Activated naive CD4-positive, alpha-beta T cell treated with anti-CD3 and anti-CD28 coated beads, Interleukin-2, amount 50 U/mL, for 16 hours (primary cell): ENCODE data around the gene THRSP.
A peak's percentile ranks its signal among the peaks of the same experiment; 100 is the strongest.
"Not testable (repeated sequence)": the region's sequence is repeated elsewhere in the genome, so short reads cannot be mapped to it uniquely, and the experiment has no call there.

Experiments used
- DNase-seq: peaks from one replicate; pipeline ENCODE4 v3.0.0-alpha.2; 2020

The THRSP gene

DNA sequence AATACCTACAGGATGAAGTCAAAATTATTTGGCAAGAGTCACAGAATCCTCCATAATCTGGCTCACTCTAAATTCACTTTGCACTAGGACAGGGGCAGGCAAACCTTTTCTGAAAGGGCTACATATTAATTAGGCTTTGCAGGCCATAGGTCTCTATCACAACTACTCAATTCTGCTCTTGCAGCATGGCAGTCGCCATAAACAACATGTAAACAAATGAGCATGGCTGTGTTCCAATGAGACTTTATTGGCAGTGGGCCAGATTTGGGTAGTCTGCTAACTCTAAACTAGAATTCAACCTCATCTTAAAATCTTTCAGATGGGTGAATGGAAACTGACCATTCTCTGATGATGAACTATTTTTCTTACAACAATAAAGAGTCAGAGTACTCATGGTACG lies 5.8 kb downstream of the THRSP start:
- no peak for DNase-seq

DNA sequence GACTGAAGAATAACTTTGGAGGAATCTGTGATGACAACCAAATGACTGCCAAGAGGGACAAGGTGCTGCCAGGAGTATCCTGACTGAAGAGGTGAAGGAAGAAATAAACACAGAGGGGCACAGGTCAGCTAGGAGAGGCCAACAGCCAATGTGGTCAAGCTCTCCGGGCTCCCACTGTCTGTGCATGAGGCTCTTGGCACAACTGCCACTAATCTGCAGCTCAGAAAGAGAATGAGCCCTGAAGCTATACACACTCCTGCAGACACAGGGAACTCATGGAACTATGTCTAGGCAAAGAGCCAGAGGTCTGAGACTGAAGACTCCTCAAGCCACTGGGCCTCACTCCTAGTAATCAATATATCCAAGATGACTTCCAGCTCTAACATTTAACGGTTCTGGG lies 7.0 kb downstream of the THRSP start:
- DNase-seq = no peak

DNA sequence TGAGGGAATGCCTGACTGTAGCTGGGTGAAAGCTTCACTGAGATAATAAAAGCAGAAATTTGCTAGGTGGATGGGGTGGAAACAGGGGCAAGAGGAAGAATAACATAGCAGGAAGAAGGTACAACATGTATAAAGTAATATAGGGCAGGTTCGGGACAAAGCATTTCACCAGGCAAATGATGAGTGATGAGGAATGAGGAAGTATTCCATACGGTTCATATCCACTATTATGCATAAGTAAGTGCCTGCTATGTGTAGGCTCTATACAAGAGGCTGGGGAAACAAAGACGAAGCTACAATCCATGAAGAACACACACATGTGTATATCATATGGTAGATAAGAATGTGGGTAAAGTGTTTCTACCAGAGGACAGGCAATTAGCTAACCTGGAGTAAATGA lies 8.1 kb downstream of the THRSP start:
- no peak for DNase-seq

DNA sequence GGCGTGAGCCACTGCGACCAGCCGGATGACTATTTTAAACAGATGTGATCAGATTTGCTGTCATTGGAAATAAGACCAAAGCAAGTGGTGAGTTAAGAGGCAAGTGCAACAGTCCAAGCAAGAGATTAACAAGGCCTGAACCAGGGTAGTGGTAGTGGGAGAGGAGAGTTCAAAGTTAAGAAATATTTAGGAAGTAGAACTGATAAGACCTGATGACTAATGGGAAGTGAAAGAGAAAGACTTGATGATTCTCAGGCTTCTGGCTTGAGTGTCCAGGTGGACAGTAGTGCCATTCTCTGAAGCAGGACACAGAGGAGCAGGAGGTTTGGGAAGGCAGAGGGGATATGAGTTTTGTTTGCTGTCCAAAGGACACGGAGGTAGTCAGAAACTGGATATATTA lies 8.8 kb downstream of the THRSP start:
- DNase-seq = no peak

DNA sequence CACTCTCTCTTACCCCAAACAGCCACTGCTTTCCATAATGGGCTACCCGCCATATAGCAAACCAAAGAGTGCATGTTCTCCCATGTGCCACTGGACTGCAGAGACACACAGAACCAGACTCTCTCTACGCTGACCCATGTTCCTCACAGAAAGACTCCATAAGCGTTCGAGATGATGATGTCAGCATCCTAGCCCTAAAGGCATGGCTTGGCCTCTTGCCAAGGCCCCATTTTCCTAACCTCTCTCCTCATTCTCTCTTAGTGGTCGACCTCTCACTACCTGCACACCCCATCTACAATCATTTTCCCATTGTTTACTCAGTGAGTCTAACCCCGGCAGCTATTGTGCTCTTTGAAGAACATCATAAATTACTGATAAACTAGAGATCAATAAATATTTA lies 11.1 kb downstream of the THRSP start:
- no peak for DNase-seq

DNA sequence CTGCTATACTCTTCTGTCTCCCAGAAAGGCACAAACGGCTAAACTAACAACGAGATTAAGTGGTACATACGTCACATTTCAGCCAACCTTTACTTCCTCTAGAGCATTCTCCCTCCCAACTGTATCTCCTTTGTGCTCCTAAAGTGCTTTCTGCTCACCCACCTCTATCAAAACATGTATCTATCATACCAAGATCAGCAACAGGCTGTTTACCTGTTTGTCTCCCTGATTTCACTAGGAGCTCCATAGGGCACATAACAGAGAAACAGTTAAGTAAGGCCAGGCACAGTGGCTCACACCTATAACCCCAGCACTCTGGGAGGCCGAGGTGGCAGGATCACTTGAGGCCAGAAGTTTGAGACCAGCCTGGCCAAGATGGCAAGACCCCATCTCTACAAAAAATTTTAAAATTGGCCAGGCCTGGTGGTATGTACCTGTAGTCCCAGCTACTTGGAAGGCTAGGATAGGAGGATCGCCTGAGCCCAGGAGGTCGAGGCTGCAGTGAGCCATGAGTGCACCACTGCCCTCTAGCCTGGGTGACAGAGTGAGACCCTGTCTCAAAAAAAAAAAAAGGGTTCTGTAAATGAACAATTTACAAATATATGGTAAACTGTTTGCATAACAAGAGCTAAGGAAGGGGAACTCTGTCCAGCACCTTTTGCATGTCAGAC lies 13.2 kb downstream of the THRSP start:
- no peak for DNase-seq

DNA sequence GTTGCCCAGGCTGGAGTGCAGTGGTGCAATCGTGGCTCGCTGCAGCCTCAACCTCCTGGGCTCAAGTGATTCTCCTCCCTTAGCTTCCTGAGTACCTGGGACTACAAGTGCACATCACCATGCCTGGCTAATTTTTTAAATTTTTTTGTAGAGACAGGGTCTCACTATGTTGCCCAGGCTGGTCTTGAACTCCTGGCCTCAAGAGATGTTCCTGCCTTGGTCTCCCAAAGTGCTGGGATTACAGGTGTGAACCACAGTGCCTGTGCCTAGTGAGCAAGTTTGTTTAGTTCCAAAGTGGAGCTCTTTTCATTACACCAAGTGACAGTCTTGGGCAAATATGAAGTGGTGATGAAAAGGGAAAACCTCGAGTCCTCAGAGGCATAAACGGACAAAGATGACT lies 13.9 kb downstream of the THRSP start:
- not testable (repeated sequence) for DNase-seq

DNA sequence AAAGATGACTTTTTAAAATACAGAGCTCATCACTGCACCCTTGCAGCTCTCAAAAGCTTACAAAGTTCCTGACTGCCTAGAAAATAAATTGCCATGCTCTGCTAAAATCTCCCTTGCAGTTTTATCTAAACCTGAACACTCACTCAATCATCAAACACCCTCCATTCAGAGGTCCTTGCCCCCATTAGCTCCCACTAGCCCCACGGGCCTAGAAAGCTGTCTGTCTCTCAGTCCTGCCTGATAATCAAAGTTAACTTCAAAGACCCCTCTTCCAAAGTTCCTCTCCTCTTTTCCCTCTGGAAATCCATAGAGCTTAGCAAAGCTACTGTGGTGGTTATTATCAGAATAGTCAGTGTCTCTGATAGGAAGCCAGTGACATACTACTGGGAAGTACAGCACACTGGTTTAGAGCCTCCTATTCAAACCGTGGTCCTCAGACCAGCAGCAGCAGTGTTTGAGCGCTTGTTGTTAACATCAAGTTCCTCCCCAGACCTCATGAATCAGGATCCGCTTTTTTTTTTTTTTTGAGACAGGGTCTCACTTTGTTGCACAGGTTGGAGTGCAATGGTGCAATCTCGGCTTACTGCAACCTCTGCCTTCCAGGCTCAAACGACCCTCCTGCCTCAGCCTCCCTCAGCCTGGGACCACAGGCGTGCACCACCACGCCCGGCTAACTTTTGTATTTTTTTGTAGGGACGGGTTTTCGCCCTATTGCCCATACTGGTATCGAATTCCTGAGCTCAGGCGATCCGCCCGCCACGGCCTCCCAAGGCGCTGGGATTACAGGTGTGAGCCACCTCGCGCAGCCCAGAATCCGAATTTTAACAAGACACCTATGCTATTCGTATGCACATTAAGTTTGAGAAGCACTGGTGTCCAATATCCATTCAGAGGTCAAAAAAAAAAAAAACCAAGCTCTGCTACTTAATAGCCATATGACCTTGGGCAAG lies 14.8 kb downstream of the THRSP start:
- no peak for DNase-seq

DNA sequence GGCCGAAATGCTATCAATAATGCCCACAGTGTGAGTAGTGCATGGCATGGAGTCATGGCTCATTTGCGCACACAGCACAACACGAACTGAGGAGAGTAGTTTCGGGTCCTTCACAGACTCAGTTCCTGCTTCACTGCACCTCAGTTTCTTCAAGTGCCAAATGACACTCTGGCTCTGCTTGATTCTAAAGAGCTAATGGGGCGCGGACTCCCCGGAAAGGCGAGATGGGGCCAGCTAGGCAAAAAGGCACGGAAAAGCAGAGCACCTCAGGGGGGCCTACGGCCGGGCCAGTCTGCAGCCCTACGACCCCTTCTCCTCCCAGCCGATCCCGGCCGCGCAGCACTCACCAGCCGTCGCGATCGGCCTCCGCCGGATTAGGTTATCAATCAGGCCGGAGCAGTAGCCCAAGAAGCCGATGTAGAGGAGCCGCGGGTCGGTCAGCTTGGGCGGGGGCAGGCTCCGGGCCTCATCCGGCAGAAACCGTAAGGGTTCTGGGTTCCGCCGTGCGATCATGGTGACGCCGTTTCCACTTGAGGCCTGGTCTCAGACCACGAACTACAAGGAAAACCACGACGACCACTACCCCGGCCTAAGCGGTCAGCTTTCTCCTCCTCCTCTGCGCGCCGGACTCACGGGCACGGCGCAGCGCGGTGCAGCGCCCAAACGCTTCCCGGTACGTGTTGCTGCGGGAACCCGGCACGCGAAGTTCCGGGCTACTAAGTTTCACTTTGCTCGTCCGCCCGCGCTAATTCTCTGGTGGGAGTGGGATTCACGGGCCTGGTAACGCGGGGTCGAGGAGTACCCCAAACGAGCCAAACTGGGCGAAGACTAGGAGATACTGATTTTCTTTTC lies 15.8 kb downstream of the THRSP start, which contains the start of gene NDUFC2:
Gene NDUFC2, minus strand, starts transcription at position 631 of the 852 bp plus-strand sequence. Its CDS starts 118 bp downstream, at position 513.
- peak; percentile 68 for DNase-seq

DNA sequence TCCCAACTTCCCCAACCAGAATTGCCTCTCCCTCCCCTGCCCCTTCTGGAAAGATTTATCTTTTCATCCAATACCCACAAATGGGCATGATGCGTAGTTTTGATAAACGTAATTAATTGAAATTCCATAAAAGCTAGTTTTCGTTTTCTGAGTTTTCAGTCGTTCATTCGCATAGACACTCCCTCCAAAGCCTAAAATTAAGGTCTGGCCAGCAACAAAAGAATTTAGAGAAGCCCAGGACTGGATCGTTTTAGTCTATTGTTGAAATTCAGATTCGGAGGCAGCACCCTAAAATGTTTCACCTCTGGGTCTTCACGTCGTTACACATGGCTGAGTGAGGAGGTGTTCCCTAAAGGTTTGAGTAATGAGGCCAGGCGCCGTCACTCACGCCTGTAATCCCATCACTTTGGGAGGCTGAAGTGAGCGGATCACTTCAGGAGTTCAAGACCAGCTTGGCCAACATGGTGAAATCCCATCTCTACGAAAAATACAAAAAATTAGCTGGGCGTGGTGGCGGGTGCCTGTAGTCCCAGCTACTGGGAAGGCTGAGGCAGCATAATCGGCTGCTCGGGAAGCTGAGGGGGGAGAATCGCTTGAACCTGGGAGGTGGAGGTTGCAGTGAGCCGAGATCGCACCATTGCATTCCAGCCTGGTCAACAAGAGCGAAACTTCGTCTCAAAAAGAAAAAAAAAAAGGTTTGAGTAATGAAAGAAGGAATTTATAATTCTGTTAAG lies 16.6 kb downstream of the THRSP start:
- DNase-seq = no peak

DNA sequence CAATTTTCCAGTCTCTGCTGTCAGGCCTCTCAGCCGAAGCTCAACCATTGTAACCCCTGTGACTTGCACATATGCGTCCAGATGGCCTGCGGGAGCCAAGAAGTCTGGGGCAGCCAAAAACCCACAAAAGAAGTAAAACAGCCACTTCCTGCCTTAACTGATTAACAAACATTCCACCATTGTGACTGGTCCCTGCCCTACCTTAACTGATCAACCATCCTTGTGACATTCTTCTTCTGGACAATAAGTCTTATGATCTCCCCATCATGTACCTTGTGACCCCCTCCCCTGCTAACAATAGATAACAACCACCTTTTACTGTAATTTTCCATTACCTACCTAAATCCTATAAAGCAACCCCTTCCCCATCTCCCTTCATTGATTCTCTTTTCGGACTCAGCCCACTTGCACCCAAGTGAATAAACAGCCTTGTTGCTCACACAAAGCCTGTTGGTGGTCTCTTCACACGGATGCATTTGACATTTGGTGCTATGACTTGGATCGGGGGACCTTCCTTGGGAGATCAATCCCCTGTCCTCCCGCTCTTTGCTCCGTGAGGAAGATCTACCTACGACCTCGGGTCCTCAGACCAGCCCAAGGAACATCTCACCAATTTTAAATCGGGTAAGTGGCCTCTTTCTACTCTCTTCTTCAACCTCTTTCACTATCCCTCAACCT lies 17.3 kb downstream of the THRSP start:
- DNase-seq = no peak

DNA sequence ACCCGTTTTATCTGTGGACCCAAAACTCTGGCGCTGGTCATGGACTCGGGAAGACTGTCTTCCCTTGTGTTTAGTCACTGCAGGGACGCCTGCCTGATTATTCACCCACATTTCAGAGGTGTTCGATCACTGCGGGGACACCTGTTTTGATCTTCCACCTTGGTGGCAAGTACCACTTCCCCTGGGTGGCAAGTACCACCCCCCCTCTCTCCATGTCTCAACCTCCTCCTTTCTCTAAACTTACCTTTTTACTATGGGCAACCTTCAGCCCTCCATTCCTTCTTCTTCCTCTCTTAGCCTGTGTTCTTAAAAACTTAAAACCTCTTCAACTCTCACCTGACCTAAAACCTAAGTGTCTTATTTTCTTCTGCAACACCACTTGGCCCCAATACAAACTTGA lies 17.9 kb downstream of the THRSP start:
- DNase-seq = no peak

DNA sequence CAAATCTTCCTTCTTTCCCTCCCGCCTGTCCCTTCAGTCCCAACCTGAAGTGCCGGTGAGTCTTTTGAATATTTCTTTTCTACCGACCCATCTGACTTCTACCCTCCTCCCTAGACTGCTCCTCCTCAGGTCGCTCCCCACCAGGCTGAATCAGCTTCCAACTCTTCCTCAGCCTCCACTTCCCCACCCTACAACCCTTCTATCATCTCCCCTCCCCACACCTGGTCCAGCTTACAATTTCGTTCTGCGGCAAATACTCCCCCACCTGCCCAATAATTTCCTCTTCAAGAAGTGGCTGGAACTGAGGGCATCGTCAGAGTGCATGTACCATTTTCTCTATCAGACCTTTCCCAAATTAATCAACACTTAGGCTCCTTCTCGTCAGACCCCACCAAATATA lies 18.5 kb downstream of the THRSP start:
- DNase-seq = no peak

DNA sequence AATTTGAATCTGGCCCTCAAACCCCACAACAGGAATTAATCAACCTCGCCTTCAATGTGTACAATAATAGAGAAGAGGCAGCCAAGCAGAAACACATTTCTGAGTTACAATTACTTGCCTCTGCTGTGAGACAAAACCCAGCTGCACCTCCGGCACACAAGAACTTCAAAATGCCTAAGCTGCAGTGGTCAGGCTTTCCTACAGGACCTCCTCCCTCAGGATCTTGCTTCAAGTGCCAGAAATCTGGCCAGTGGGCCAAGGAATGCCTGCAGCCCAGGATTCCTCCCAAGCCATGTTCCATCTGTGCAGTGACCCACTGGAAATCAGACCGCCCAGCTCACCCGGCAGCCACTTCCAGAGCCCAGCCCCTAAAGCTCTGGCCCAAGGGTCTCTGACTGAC lies 19.4 kb downstream of the THRSP start:
- no peak for DNase-seq

DNA sequence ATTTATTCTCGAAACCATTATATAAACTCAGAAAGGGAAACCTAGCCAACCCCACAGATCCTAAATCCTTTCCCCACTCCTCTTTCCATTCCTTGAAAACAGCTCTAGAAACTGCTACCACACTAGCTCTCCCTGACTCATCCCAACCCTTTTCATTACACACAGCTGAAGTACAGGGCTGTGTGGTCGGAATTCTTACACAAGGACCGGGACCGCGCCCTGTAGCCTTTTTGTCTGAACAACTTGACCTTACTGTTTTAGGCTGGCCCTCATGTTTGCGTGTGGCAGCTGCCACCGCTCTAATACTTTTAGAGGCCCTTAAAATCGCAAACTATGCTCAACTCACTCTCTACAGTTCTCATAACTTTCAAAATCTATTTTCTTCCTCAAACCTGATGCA lies 20.8 kb downstream of the THRSP start:
- DNase-seq = not testable (repeated sequence)

DNA sequence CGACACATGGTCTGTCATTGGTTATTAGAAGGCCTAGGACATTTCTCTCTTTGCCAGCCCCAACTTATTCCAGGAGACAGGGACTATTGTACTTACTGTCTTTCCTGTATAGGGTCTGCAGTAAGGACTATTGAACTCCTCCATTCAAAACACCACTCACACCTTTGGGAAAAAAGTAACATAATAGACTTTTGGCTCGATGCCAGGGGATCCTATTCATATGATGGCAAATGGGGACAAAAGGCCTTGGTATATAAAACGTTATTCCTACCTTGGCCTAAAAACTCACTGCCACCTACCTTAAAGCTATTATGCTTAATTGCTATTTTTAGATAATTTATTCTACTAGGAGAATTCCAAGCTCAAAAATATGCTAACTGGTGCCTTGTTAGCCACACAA lies 22.3 kb downstream of the THRSP start:
- DNase-seq = no peak

DNA sequence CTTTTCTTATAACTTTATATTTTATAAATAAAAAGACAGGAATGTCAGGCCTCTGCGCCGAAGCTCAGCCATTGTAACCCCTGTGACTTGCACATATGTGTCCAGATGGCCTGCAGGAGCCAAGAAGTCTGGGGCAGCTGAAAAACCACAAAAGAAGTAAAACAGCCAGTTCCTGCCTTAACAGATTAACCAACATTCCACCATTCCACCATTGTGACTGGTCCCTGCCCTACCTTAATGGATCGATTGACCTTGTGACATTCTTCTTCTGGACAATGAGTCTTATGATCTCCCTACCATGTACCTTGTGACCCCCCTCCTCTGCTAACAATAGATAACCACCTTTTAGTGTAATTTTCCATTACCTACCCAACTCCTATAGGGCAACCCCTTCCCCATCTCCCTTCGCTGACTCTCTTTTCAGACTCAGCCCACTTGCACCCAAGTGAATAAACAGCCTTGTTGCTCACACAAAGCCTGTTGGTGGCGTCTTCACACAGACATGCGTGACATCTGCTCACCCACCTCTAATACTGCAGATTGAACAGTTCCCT lies 22.9 kb downstream of the THRSP start:
- DNase-seq = not testable (repeated sequence)

DNA sequence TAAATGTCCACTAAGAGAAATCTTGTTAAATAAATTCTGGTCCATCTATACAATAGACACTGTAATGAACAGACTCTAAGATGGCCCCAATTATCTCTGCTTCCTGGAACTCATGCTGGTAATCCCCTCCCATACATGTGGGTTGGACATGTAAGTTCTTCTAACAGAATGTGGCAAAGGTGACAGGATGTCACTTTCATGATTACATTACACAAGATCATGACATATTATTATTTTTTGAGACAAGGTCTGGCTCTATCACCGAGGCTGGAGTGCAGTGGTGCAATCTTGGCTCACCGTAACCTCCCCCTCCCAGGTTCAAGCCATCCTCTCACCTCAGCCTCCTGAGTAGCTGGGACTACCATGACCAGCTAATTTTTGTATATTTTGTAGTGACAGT lies 30.6 kb downstream of the THRSP start:
- no peak for DNase-seq

DNA sequence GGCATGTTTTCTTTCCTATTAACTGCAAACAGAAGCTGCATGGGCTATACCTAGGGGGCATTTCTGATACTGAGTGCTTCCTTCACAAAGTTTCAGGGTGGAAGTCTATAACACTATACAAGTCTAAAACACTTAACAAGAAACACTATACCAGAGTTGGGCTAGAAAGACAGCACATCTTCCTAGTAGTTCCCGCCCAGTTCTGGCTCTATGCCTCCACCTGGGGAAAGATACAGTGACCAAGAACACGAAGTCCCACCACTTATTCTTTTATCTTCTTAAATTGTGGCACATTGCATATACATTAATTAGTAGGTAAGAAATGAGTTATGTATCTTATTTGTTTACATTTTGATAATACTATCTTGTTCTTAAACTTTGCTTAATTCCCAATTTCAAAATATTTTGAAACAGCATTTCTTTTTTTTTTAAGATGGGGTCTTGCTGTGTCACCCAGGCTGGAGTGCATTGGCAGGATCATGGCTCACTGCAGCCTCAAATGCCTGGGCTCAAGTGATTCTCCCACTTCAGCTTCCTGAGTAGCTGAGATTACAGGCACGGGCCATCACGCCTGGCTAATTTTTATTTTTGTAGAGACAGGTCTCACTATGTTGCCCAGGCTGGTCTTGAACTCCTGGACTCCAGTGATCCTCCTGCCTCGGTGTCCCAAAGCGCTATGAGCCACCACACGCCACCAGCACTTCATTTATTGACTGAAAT lies 34.2 kb downstream of the THRSP start:
- DNase-seq = no peak

DNA sequence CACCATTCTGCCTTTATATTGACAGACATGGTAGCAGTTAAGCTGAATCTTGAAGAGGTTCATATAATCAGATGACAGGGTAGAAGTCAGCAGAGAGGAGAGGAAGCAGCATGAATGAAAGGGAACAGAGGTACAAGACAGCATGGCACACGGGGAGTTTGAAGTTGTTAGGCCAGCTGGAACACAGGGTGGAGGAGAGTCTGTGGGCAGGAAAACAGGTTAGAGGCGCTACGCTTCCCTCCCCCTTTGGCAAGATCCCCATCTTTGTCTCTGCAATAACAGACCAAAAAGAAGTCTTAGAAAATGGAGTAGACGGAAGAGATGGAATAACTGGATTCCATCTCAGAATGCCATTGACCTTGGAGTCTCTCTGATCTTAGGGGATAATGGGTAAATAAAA lies 36.0 kb downstream of the THRSP start:
- DNase-seq = no peak

DNA sequence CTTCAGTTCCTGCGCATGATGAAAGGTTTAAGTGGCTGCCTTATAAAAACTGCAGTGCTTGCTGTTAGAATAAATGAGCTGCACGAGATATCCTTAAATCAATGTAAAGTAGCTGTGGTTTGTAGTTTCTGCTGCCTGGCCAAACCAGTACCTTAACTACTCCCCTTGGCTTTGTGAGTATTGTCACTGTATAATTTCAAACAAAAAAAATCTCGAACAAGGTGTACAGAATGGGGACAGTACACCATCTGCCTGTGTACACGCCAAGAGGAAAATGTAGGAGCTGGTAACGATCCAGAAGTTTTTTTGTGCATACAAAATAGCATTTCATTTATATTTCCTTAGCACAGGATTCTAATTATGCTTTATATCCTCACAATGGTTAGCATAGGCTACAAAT lies 36.6 kb downstream of the THRSP start:
- DNase-seq = no peak
